ENCODE measurements around the gene C4B.
"Not testable (repeated sequence)": the region's sequence is repeated elsewhere in the genome, so short reads cannot be mapped to it uniquely, and the experiment has no call there.

C4B gene

GRCh38 chr6:32056254-32056653 lies 41.7 kb downstream of the C4B start:
- no peak for DNase-seq

DNA sequence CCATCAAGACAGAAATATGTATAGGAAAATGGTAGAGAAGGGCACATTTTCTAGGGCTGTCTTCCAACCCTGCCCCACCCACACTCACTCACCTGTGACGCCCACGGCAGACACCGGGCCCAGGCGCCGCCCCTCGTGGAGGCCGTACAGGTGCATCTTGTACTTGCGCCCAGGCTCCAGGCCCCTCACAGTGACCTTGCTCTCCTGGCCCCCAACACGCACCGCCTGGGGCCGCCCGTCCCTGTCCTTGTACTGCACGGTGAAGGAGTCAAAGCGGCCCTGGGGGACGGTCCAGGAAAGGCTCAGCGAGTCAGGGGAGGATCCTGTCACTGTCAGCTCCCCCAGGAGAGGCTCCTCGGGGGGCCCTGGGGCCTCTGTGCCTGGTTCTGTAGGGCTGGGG lies 43.4 kb downstream of the C4B start:
- no peak for DNase-seq

DNA sequence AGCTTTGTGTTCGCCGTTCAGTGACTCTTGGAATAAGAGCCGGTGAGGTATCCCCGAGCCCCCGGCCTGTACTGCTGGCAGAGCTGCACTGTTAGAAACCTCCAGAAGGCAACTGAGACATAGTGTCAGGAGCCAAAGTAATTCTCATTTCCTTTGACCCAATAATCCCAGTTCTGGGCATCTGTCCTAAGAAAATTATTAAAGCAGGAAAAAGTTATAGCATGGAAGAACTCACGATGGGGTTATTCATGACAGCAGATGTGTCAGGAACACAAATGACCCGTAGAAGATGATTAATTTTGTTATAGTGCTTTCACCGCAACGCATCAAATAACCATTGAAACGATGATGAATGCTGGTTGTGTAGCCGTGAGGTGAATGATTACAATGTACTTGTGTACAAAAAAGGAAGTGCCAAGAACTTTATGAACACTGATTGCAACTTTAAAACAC lies 43.9 kb downstream of the C4B start:
- DNase-seq, result no peak

DNA sequence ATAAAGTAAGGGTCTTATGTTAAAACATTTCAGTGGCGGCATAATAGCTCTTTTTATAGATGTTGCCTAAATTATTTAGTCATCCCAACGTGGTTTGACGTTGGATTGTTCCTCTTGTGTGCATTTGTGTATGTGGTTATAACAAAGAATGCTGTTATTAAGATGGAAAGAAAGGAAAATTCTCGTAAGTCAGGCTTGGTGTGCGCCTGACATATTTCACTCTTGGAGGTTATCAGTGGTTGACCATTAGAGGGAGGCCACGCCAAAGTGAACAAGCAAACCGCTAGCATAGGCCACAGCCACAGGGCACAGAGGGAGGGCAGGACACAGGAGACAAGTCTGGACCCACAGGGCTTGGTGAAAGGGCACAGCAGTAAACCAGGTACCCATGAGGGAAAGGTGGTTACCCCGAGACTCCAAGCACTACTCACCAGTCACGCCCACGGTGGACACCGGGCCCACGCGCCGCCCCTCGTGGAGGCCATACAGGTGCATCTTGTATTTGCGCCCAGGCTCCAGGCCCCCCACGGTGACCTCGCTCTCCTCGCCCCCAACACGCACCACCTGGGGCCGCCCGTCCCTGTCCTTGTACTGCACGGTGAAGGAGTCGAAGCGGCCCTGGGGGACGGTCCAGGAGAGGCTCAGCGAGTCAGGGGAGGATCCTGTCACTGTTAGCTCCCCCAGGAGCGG lies 46.5 kb downstream of the C4B start:
- no peak for DNase-seq

DNA sequence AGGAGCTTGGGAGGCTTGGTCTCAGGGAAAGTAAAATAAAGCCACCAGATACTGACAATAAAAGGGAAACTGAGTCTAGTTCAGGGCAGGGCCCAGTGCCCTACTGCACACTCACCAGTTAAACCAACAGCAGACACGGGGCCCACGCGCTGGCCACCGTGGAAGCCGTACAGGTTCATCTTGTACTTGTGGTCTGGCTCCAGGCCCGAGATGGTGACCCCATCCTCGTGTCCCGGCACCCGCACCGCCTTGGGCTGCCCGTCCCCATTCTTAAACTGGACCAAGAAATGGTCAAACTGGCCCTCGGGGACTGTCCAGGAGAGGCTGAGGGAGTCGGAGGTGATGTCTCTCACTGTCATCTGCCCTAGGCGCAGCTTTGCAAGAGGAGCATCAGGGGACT lies 50.1 kb downstream of the C4B start:
- DNase-seq, result no peak

DNA sequence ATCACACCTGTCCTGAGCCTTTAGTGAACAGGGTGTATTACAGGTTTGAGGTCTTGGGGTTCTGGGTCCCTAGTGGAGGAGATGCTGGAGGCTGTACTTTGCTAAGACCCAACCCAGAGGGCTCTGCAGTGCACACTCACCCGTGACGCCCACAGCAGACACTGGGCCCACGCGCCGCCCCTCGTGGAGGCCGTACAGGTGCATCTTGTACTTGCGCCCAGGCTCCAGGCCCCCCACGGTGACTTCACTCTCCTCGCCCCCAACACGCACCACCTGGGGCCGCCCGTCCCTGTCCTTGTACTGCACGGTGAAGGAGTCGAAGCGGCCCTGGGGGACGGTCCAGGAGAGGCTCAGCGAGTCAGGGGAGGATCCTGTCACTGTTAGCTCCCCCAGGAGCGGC lies 52.9 kb downstream of the C4B start:
- DNase-seq, result not testable (repeated sequence)

GRCh38 chr6:32068315-32068714 lies 53.7 kb downstream of the C4B start:
- not testable (repeated sequence) for DNase-seq

- no peak for DNase-seq
These were observed 54.3 kb downstream of the C4B start for GRCh38 chr6:32068867-32069266.

DNA sequence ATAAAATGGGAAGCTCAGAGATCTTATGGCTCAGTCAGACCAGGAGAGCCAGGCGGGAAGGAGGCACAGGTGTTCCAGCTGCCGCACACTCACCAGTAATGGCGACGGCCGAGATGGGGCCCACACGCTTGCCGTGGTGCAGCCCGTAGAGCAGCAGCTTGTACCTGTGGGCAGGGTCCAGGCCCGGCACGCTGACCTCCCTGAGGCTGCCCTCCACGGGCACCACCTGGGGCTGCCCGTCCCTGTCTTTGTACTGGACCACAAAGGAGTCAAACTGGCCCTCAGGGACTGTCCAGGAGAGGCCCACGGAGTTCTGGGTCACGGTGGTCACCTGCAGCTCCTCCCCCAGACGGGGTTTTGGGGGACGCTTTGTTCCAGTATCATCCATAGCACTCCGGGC lies 54.9 kb downstream of the C4B start:
- DNase-seq, result no peak

DNA sequence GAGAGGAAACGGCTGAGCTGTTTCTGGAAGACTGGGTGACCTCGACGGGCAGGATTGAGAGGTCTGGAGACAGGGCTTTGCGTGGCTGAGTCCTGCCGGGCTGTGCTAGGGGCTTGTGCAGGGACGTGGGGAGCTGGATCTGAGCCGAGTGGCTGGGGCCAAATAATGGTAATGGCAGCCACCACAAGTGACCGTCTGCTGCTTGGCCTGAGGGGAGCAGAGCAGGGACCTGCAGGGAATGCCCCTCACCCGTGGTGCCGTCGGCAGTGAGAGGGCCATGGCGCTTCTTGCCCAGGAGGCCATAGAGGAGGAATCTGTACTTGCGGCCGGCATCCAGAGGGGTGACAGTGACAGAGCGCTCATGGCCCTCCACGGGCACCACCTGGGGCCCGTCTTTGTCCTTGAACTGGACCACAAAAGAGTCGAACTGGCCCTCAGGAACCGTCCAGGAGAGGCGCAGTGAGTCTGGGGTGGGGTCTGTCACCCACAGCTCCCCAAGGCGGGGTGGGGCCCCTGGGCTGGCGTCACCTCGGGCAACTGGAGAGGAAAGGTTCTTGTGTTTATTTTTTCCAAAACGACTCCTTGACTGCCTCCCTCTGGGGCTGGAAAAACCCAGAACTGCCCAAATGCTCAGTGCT lies 55.4 kb downstream of the C4B start:
- no peak for DNase-seq

DNA sequence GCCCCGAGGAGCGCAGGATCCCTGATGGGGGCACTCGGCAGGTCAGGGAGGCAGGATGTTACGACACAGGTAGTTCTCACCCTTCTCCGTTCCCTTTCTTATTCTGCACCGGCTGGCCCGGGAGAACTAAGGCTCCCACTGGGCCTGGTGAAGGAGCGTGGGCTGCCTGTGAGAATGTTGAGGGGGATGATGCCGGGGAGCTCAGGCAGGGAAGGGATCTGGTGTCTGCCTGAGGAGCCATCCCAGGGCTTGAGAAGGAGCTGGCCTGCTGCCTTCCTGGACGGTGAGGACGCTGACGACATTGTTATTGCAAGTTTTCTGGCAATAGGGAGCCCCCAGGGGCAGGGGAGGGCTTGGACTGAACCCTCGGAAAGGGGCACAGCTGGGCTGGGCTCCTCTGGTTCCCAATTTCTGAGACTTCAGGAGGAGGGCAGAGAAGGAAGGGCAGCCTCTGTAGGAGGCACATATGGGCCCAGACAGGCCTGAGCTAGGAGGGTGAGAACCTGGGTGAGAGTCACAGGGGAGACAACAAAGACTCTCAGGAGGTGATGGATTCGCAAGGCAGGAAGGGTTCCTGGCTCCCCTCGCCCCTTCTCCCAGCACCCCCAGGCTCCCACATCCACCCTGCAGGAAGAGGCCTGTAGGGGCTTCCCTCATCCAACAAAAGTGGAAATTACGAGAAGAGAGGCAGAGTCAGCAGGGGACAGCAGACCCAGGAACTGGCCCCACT lies 56.4 kb downstream of the C4B start:
- DNase-seq, result no peak

DNA sequence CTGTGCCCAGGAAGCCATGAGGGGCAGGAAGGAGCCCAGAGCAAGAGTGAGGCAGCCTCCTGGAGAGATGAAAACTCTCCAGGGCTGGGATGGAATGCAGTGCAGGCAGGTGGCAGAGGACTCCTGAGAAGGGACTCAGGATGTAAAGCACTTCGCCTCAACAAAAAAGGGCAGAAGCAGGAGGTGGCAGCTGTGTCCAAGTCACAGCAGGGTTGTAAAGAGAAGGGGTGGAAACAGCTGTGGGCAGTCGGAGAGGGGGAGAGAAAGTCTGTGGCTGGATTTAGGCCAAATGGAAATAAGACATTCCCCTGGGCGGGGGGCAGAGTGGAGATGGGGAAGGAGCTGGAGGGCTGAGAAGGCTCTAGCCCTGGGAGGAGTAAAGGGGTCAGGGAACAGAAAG lies 58.5 kb downstream of the C4B start:
- DNase-seq, result no peak

- DNase-seq, result no peak
These were observed 59.0 kb downstream of the C4B start for GRCh38 chr6:32073613-32074012.

GRCh38 chr6:32074996-32075532 lies 60.5 kb downstream of the C4B start:
- no peak for DNase-seq

DNA sequence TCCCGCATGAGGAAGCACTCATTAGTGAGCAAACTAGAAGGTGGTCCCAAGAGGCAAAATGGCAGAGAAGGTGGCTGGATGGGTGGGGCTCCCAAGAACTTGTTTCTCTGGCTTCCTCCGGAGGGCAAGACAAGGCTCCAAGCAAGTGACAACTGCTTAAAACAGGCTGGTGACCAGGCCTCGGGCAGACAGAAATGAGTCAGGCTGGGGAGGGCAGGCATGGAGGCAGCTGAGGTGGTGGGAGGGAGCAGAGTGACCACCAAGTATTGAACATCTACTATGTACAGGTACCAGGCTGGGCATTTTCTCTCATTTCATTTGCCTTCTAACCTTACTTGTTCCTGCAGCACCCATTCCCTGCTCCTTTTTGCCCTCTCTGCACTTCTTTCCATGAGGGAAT lies 61.2 kb downstream of the C4B start:
- DNase-seq, result no peak

DNA sequence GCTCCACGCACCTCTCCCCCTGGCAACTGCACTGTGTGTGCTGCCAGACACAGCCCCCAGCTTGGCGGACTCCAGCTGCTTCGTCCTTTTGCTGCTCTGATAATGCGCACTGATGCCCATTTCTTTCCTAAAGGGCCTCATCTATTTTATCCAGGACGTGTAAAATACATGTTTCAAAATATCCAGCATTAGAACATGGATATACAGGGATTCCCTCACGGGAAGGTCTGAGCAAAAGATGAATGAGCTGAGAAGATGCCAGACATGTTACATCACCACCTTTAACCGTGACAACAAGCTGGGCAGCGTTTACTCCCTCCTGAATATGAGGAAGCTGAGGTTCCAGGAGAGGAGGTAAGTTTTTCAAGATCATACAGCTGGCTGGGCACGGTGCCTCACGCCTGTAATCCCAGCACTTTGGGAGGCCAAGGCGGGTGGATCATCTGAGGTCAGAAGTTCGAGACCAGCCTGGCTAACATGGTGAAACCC lies 61.8 kb downstream of the C4B start:
- peak; percentile 10 to 11 for DNase-seq

DNA sequence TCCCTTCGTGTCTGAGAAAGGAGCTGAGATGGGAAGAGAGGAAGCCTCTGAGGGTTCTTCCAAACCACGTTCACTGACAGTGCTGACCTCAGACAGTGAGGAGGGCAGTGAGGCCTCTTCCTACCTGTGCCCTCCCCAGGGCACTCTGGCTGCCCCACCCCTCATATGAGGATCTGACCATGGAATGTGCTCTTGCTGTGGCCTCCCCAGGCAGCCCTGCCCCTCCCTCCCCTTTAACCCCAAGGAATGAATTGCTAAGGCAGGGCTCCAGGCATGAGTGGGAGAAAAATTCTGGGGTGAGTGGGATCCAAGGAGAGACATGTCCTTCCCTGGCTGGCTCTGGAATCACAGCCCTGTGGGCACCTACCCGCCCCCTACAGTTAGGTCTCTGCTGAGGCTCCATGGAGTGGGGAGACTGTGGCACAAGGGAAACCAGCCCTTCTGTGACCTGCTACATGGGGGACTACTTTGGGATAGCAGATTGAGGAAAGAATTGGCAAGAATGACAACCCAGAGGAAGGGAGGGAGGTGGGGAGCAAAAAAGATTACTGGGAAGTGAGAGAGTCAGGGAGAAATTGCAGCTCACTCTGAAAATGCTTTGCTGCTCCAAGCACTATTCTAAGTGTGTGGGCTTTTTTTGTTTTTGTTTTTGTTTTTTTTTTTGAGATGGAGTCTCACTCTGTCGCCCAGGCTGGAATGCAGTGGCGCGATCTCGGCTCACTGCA lies 65.1 kb downstream of the C4B start:
- no peak for DNase-seq

- DNase-seq, result no peak
These were observed 66.8 kb downstream of the C4B start for GRCh38 chr6:32081168-32081990.

DNA sequence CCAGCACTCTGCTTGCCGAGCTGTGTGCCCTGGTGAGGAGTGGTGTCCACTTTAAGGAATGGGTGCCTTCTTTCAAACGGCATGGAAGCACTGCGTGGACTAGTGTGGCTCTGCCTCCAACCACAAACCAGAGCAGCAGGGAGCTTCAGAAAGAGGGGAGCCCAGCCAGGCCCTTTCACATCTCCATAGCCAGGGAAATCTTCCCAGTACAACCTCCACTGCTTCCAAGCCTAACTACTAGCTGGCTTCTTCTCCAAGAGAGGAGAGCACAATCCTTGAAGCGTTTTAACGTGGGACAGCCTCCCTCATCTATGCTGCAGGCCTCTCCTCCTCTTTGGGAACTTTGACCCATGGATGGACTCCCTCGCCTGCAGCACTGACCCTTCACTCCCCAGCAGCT lies 67.9 kb downstream of the C4B start:
- DNase-seq, result no peak

- DNase-seq, result no peak
These were observed 68.3 kb downstream of the C4B start for GRCh38 chr6:32082935-32083334.

- DNase-seq, result no peak
These were observed 69.5 kb downstream of the C4B start for GRCh38 chr6:32083812-32084768.

All from AML-193 (cell line).